ENCODE measurements around the gene HNRNPF. TPM values are rescaled to one million over a fixed set of nuclear protein-coding genes. Genes with fewer than 3 reads are reported as not detected.
"Not testable (repeated sequence)": the region's sequence is repeated elsewhere in the genome, so short reads cannot be mapped to it uniquely, and the experiment has no call there.

HNRNPF gene
- total RNA-seq, 4 donors from 2014 or later = 86.2 to 211 (median 142) TPM

- H3K4me1 ChIP-seq = no peaks in the 10 kb centered on the region
- no peak overlapping the region for H3K4me3 ChIP-seq
- intact Hi-C loops (cut with DNase I; ENCODE audit: low total_unique reads) = no loop called here
- no peak for DNase-seq
- H3K27me3 ChIP-seq = no peaks in the 10 kb centered on the region
- no peaks in the 10 kb centered on the region for H3K36me3 ChIP-seq
- no peak for TF ChIP-seq POLR2A (IDR thresholded peaks at IDR 0.05)
- TF ChIP-seq, protein P1, sequence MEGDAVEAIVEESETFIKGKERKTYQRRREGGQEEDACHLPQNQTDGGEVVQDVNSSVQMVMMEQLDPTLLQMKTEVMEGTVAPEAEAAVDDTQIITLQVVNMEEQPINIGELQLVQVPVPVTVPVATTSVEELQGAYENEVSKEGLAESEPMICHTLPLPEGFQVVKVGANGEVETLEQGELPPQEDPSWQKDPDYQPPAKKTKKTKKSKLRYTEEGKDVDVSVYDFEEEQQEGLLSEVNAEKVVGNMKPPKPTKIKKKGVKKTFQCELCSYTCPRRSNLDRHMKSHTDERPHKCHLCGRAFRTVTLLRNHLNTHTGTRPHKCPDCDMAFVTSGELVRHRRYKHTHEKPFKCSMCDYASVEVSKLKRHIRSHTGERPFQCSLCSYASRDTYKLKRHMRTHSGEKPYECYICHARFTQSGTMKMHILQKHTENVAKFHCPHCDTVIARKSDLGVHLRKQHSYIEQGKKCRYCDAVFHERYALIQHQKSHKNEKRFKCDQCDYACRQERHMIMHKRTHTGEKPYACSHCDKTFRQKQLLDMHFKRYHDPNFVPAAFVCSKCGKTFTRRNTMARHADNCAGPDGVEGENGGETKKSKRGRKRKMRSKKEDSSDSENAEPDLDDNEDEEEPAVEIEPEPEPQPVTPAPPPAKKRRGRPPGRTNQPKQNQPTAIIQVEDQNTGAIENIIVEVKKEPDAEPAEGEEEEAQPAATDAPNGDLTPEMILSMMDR (IDR thresholded peaks at IDR 0.05) = no peak
- H3K27ac ChIP-seq = no peak overlapping the region
- no peaks in the 10 kb centered on the region for H3K9me3 ChIP-seq
These were observed 15.4 kb upstream of the HNRNPF start for GRCh38 chr10:43424416-43424815.

DNA sequence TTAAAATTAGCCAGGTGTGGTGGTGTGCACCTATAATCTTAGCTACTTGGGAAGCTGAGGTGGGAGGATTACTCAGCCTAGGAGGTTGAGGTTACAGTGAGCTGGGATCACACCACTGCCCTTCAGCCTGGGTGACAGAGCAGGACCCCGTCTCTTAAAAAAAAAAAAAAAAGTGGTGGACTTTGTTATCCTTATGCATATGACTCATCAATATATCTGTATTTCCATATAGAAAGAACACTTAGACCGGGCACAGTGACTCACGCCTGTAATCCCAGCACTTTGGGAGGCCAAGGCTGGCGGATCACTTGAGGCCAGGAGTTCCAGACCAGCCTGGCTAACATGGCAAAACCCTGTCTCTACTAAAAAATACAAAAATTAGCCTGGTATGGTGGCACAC lies 13.0 kb upstream of the HNRNPF start:
- H3K36me3 ChIP-seq; H3K9me3 ChIP-seq; H3K4me3 ChIP-seq; intact Hi-C loops (cut with DNase I; ENCODE audit: low total_unique reads); DNase-seq; H3K27me3 ChIP-seq; H3K4me1 ChIP-seq: not testable (repeated sequence)
- H3K27ac ChIP-seq = peak overlapping the region; percentile 95 to 98

GRCh38 chr10:43421519-43421918 lies 12.5 kb upstream of the HNRNPF start:
- Histone ChIP-seq H3K9me3 (no peaks in the 10 kb centered on the region), H3K4me3 (no peak overlapping the region), H3K27me3 (no peaks in the 10 kb centered on the region), H3K36me3 (no peaks in the 10 kb centered on the region), H3K27ac (peak overlapping the region; percentile 95 to 98), H3K4me1 (no peaks in the 10 kb centered on the region)
- TF ChIP-seq, protein P1 (IDR thresholded peaks at IDR 0.05) = no peak
- no peak for TF ChIP-seq POLR2A (IDR thresholded peaks at IDR 0.05)
- intact Hi-C loops (cut with DNase I; ENCODE audit: low total_unique reads) = no loop called here
- no peak for DNase-seq

- Histone ChIP-seq H3K27me3 (no peaks in the 10 kb centered on the region), H3K27ac (peak overlapping the region; percentile 95 to 98), H3K36me3 (no peaks in the 10 kb centered on the region), H3K4me3 (peak overlapping the region; percentile 63 to 66), H3K9me3 (no peaks in the 10 kb centered on the region), H3K4me1 (no peaks in the 10 kb centered on the region)
- DNase-seq = no peak
- TF ChIP-seq POLR2A (IDR thresholded peaks at IDR 0.05) = no peak
- TF ChIP-seq, protein P1 (IDR thresholded peaks at IDR 0.05) = no peak
- intact Hi-C loops (cut with DNase I; ENCODE audit: low total_unique reads) = no loop called here
These were observed 12.2 kb upstream of the HNRNPF start for GRCh38 chr10:43421201-43421507.

GRCh38 chr10:43420369-43421200 lies 11.6 kb upstream of the HNRNPF start:
- H3K9me3 ChIP-seq = no peaks in the 10 kb centered on the region
- no peaks in the 10 kb centered on the region for H3K27me3 ChIP-seq
- peak overlapping the region; percentile 95 to 98 for H3K27ac ChIP-seq
- DNase-seq = peak; percentile 90 to 92
- no peaks in the 10 kb centered on the region for H3K4me1 ChIP-seq
- intact Hi-C loops (cut with DNase I; ENCODE audit: low total_unique reads) = no loop called here
- H3K4me3 ChIP-seq = peak overlapping the region; percentile 63 to 66
- no peaks in the 10 kb centered on the region for H3K36me3 ChIP-seq
- peak; percentile 57 to 73 for TF ChIP-seq POLR2A (IDR thresholded peaks at IDR 0.05)
- TF ChIP-seq, protein P1 (IDR thresholded peaks at IDR 0.05) = peak in 2 of 4 experiments; percentile 10 to 24
